Activated T-helper 2 cell treated with anti-CD3 and anti-CD28 coated beads, Interferon-gamma antibody, Interleukin-2, Interleukin-4, amounts not matched to agents 10 μg/mL and 5 μg/mL and 100 μg/mL, durations not matched to agents 14 hours and 24 hours and 36 hours (primary cell): Measurements from ENCODE around the gene IRGM. TPM values are rescaled to one million over a fixed set of nuclear protein-coding genes. Genes with fewer than 3 reads are reported as not detected.

Experiments used
- total RNA-seq: library from RNA; stranded (reverse); gene quantifications from 2 replicates; pipeline ENCODE4 v1.2.3, GENCODE V29; 2022

IRGM gene
- total RNA-seq, 1 donor from 2014 or later, result 1.8 TPM

Other genes starting within 250 kb of the IRGM start
- gene SYNPO, start 205.9 kb upstream of the IRGM start, total RNA-seq, result 0.11 TPM in 1 of 2 replicates, not detected in the other
- gene MYOZ3, start 185.3 kb upstream of the IRGM start, total RNA-seq, result 0.09 TPM in 2 replicates
- 65.2 and 71.7 TPM in 2 replicates for gene RBM22, start 145.5 kb upstream of the IRGM start, total RNA-seq
- gene DCTN4, start 87.5 kb upstream of the IRGM start, total RNA-seq, result 40.9 and 44.7 TPM in 2 replicates
- gene SMIM3, start 67.8 kb upstream of the IRGM start, total RNA-seq, result 24.5 and 25.7 TPM in 2 replicates
- 0.39 and 0.52 TPM in 2 replicates for gene ZNF300, start 58.5 kb downstream of the IRGM start, total RNA-seq
- 0.46 TPM in 1 of 2 replicates, not detected in the other for gene GPX3, start 174.1 kb downstream of the IRGM start, total RNA-seq
- gene TNIP1, start 234.5 kb downstream of the IRGM start, total RNA-seq, result 473 and 477 TPM in 2 replicates